Measurements from ENCODE around the gene TXNDC8.

DNA sequence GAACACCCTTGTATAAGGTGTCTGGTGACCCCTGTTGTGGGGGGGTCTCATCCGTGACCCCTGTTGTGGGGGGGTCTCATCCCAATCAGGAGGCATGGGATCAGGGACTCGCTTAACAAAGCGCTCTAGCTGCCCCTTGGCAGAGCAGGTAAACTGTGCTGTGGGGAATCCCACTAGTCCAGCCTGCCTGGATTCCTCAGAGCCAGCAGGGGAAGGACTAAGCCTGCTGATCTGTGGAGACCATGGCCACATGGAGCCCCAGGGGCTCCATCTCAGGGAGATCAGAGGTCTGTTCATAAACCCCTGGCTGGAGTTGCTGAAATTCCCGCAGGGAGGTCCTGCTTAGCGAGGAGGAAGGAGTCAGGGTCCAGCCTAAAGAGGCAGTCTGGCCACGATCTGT, 45.8 kb upstream of the TXNDC8 start:
- TF ChIP-seq, protein P1, sequence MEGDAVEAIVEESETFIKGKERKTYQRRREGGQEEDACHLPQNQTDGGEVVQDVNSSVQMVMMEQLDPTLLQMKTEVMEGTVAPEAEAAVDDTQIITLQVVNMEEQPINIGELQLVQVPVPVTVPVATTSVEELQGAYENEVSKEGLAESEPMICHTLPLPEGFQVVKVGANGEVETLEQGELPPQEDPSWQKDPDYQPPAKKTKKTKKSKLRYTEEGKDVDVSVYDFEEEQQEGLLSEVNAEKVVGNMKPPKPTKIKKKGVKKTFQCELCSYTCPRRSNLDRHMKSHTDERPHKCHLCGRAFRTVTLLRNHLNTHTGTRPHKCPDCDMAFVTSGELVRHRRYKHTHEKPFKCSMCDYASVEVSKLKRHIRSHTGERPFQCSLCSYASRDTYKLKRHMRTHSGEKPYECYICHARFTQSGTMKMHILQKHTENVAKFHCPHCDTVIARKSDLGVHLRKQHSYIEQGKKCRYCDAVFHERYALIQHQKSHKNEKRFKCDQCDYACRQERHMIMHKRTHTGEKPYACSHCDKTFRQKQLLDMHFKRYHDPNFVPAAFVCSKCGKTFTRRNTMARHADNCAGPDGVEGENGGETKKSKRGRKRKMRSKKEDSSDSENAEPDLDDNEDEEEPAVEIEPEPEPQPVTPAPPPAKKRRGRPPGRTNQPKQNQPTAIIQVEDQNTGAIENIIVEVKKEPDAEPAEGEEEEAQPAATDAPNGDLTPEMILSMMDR (conservative IDR thresholded peaks at IDR 0.05; ENCODE audit: low read depth in 2 of 2): no peak
- TF ChIP-seq POLR2AphosphoS5 (IDR thresholded peaks at IDR 0.05; ENCODE audit: low read depth): no peak
- TF ChIP-seq CREB1 (CRISPR knock-in tag; IDR thresholded peaks at IDR 0.05; ENCODE audit: low read depth): no peak
- no peak for TF ChIP-seq EZH2phosphoT487 (IDR thresholded peaks at IDR 0.05; ENCODE audit: unreplicated experiment)
- TF ChIP-seq EZH2 (IDR thresholded peaks at IDR 0.05; ENCODE audit: low read depth, unreplicated experiment): no peak
